AG09309 (cell line): Measurements from ENCODE around the gene CASK.

Source experiments
- DNase-seq: peaks from one replicate; pipeline ENCODE4 v3.0.0-alpha.2; 2010; ENCODE audit warnings: low read depth
- H3K4me3 ChIP-seq: 2 replicates; pipeline ENCODE4 v1.5.1; 2011; ENCODE audit warnings: mild to moderate bottlenecking, low read depth, low read length, moderate library complexity; ENCODE audit not compliant: control insufficient read depth
- CTCF ChIP-seq: IDR thresholded peaks from 2 replicates; pipeline ENCODE4 v1.5.1; 2011; ENCODE audit warnings: mild to moderate bottlenecking, low read depth, low read length, inconsistent platforms; ENCODE audit not compliant: insufficient read depth, control insufficient read depth; ENCODE audit errors: missing control alignments

CASK gene

GRCh38 chrX:41890026-41890423 is 33.3 kb downstream of the CASK start:
- no peak for TF ChIP-seq CTCF
- no peak overlapping the region for H3K4me3 ChIP-seq
- DNase-seq = no peak

- H3K4me3 ChIP-seq = no peak overlapping the region
- no peak for TF ChIP-seq CTCF
- DNase-seq = no peak
Measured at GRCh38 chrX:41889317-41890025, 33.9 kb downstream of the CASK start.

DNA sequence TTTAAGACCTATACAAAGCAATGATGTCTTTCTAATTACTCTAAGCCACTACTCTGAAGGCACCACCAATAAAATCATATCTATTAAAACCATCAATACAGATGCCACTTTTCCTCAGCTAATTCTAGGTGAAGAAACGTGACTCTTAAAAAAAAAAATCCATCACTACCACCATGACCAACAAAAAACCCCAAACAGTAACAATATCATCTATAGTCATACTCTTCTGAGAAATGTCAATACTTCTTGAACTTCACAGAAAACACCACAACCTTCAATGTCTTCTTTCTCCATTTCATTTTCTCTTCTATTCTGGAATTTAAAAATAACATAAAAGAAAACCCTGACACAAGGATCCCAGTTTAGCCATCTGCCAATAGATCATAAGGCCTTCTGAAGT is 35.7 kb downstream of the CASK start:
- H3K4me3 ChIP-seq = no peak overlapping the region
- no peak for TF ChIP-seq CTCF
- DNase-seq = no peak

- DNase-seq = no peak
- no peak overlapping the region for H3K4me3 ChIP-seq
- TF ChIP-seq CTCF = no peak
Measured at GRCh38 chrX:41885724-41886123, 37.6 kb downstream of the CASK start.

DNA sequence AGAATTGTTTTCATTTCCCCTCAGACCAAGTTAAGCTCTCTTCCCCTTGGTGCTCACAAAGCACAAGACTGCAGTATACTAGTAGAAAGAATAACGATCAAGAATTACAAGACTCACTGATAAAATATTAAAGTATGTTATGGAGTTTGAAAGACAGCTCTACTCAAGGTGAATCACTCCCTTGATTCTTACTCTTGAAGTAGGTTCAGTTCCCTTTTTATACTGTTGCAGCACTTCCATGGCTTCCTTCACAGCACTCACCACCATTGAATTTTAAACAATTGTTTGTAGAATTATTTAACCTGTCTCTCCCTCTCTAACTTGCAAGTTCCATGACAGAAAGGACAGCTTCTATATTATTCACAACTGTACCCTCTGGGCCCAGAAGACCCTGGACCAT is 42.2 kb downstream of the CASK start:
- DNase-seq = no peak

DNA sequence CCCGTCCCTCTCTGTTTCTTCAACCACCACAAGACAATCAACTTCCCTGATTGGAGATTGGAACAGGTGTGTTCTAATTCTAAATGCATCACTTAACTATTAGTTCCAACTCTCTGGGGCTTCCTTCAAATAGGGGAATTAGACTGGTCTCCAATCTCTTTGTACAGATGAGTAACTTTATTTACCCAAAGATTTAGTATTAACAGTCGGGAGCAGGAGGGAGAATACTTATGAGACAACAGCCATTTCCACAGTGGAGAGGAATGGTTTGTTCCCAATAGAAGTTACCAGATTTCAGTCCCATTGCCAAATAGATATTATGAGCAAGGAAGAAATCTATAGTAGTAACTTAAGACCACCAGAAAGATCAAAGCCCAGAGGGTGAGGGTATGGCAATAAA is 46.2 kb downstream of the CASK start:
- no peak overlapping the region for H3K4me3 ChIP-seq
- no peak for TF ChIP-seq CTCF
- no peak for DNase-seq

More for the DNA sequence above, 42.2 kb downstream of the CASK start:
- TF ChIP-seq CTCF = no peak
- no peak overlapping the region for H3K4me3 ChIP-seq

GRCh38 chrX:41875142-41875541 is 48.2 kb downstream of the CASK start:
- H3K4me3 ChIP-seq = no peak overlapping the region
- no peak for DNase-seq
- TF ChIP-seq CTCF = no peak
